NK-92 treated with Interleukin-12 subunit alpha and Interleukin-12 subunit beta, amount 100 ng/mL, for 24 hours (cell line): Measurements from ENCODE around the gene ZCRB1.

Experiments used
- DNase-seq: peaks from one replicate; lab custom pipeline; 2025; lab: John Stamatoyannopoulos, UW

The ZCRB1 gene

DNA sequence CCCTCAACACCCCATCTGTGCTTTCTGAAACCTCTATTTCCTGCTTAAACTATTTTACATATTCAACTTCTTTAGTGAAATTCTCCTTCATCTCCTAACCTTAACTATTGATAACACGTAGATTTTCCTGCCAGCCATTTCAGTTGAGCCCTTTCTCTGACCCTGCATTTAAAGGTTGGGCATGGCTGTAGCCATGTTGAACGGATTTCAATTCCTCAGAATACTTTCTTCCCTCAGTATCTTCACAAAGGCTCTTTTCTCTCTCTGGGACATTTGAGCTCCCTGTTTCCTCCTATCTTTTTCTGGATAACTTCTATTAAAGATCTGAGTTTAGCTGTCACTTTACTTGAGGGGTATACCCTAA lies 1.3 kb upstream of the ZCRB1 start:
- no peak for DNase-seq

DNA sequence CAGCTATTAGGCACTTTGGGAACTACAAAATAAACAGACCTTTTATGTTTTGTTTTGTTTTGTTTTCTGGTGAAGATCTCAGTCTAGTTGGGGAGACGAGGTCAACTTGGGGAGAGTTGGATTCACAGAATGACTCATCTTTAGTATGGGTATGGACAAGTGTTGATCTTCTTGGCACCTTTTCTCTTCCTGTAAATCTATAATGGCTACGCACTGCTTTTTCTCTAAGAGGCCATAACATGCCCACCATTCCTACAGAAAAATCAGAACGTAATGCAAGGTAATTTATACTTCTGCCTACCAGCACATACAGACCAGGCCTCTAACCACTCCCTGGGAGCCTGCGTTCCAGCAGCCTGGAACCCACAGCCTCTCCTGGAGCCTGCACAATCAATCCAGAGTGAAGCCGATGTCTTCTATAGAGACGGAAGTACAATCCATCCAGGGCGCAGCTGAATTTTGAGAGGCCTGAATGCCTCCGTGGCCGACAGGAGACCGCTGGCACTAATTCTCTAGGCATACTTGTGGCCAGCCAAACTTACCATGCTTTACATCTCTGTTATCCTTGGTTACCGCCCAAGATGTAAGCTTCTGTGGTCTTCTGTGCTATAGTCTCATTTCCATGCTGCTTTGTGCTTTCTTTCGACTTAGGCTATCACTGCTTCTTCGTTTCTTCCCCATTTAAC lies 790 bp upstream of the ZCRB1 start:
- DNase-seq = no peak

DNA sequence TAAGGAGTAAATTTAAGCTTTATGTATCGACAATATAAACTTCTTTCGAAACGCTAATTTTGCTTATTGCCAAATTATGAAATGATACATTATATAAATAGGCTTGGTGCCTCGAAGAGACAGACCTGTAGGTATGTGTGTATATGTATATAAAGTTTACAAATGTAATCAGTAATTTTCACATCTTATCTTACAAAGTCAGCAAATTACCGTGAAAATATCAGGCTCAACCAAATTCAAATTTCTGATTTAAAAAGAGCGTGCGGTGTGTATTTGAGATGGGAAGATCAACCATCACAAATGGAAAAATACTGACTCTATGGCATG lies 605 bp downstream of the ZCRB1 start:
- DNase-seq = no peak

DNA sequence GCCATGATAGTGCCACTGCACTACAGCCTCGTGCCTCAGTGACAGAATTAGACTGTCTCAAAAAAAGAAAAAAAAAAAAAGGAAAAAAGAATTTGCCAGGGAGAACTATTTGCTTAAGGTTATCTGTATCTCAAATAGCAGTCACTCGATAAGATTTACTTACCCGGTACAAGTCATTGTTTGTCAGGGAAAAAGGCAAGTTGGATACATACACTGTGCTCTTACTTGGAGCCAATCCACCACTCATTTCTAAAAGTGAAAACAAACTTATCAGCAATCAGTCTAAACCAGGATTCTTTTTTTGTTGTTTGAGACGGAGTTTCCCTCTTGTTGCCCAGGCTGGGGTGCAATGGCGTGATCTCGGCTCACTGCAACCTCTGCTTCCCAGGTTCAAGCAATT lies 2.0 kb downstream of the ZCRB1 start:
- no peak for DNase-seq

DNA sequence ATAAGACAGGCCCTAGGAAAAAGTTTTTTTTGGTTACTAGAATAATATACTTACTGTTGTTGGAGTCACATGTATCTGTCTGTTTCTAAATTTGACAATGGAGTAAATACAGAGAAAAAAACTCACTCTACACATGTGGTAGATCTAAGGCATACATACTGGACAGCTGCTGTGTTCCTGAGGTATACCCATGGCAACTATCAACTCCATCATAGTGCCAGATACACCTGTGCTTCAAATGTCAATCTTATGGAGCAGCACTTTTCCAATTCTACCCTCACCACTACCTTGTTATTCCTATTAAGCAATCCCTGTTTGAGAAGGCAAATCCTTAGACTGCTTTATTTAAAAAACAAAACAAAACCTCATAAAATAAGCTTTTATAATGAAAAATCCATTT lies 3.3 kb downstream of the ZCRB1 start:
- no peak for DNase-seq

DNA sequence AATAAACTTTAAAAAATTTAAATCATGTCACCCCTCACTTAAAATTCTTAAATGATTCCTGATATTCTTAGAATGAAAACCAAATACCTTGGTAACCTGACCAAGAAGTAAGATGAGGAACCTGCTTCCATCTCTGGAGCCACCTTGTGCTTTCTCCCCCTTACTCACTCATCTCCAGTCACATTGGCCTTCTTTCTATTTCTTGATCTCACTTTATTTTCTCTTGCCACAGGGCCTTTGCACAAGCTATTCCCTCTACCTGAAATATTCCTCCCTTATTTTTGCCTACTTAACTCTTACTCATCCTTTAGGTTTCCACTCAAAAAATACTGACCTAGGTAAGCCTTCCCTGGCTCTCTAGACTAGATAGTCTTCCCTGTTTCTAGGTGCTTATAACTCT lies 5.1 kb downstream of the ZCRB1 start:
- no peak for DNase-seq

DNA sequence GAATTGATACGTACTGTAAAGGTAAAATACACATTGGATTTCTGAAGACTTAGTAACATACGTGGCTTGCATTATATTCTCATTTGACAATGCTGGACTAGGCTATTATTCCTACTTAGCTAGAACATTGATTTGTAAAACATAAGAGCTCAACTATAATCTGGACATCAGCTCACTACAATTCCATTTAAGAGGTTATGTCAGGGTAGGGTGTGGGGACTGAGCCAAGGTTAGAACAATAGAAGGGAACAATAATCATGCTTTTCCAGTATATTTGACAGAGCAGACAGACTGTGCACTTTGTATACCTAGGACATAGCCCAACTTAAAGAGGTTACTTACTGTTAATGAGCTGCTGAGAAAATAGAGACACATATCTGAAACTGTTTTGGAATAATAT lies 10.8 kb downstream of the ZCRB1 start:
- no peak for DNase-seq

DNA sequence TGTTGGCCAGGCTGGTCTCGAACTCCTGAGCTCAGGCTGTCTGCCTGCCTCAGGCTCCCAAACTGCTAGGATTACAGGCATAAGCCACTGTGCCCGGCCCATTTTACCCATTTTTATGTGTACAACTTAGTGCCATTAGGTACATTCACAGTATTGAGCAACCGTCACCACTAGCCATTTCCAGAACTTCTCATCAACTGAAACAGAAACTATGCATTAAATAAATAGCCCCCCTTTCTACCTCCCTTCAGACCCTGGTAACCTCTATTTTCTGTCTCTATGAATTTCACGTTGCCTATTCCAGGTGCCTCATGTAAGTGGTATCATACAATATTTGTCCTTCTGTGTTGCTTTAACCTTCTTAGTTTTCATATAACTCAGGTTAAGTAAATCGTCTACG lies 15.9 kb downstream of the ZCRB1 start:
- DNase-seq = no peak

DNA sequence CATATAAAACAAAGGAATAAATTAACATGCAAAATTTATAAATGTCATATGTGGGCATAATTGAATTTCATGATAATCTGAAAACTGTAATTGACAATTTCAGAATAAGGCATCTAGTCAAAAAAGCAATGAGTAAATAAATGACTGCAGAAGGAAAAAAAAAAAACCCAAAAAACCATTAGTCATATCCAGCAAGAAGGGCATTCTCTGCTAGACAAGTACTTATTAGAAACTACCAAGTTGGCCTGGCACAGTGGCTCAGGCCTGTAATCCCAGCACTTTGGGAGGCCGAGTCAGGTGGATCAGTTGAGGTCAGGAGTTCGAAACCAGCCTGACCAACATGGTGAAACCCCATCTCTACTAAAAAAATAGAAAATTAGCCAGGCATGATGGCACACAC lies 17.5 kb downstream of the ZCRB1 start:
- no peak for DNase-seq

DNA sequence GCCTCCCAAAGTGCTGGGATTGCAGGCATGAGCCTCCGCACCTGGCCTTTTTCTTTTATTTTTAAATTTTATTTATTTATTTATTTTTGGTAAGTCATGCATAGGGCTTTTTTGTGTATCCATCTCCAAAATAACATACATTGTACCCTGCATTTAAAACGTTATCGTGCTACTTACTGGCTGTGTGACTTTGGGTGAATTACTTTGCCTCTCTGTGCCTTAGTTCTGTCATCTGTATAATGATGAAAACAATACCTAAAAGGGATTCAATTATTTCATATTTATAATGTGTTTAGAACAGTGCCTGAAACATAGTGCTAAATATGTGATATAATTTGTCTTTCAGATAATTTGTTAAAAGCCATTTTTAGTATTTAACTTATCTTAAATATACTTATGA lies 19.6 kb downstream of the ZCRB1 start:
- no peak for DNase-seq

DNA sequence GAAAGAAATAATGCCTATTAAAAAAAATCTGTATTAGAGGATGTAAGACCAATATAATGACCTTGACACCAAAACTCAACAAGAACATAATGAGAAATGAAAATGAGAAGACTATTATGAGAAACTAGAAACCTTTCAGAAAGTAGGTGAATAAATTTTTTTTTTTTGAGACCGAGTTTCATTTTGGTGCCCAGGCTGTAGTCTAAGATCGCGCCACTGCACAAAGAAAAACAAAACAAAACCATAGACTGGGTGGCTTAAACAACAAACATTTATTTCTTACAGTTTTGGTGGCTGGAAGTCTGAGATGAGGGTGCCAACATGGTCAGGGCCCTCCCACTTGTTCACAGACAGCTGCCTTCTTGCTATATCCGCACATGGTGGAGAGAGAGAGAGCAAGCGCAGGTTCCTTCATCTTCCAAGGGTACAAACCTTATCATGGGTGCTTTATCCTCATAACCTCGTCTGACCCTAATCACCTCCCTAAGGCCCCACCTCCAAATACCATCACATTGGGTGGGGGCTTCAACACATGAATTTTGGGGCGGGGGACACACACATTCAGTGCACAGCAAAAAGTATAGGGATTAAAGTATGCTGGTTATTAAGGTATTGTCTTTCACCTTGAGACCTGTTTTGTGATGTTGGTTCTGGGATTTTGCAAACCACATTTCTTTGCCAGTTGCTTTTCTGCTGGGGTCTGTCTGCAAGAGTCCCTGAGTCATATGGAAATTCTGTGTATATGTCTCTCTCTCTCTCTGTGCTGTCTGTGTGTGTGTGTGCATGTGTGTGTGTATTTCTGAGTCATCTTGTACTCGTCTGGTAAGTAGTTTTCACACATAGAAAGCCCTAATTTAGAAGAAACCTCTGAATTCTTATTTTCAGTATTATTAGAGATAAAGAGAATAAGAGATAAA lies 26.2 kb downstream of the ZCRB1 start:
- DNase-seq = peak; percentile 12

DNA sequence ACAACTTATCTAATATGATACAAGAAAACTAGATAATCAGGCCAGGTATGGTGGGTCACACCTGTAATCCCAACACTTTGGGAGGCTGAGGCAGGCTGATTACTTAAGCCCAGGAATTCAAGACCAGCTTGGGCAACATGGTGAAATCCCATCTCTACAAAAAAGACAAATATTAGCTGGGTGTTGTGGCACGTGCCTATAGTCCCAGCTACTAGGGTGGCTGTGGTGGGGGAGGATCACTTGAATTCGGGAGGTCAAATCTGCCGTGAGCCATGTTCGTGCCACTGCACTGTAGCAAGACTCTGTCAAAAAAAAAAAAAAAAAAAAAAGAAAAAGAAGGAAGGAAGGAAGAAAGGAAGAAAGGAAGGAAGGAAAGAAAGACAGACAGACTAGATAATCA lies 27.0 kb downstream of the ZCRB1 start:
- DNase-seq = no peak

DNA sequence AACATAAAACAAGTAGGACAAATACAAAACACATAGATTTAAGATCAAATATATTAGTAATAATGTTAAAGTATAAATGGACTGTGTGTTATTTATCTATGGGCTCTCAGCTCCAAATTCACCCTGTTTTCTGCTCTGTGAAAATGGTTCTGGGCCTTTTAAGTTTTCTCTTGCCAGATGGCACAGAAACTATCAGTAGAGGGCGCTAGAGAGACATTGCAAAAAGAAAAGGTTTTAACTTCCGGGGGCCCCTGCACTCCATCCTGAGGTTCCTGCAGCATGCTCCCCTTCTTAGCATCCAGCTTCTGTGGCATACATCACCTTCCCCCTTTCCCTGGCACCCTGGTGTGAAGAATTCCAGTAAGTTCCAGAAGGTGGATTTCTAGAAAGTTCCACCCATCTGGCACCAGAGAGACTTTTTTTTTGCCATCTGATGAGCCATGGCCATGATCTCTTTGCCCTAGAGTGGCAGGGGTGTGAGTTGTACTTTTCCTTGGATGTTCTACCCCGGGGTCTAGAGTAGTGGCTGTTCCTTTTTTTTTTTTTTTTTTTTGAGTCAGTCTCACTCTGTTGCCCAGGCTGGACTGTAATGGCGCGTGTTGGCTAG lies 29.3 kb downstream of the ZCRB1 start:
- DNase-seq = no peak

DNA sequence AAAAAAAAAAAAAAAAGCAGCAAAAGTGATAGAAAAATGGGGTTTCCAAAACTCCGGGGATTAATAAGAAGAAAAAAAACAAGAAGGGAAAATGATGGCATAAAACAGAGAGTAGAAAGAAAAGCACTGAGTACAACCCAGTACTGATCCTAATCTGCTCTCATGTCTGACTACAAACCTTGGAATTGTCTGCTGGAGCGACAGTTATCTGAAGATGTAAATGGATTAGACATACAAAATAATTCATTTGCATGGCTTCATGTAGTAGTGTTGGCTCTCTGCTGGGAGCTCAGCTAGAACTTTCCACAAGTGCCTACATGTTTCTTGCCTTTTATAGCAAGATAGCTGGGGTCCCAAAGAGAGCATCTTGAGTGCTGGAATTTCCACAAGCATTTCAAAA lies 34.2 kb downstream of the ZCRB1 start:
- no peak for DNase-seq

DNA sequence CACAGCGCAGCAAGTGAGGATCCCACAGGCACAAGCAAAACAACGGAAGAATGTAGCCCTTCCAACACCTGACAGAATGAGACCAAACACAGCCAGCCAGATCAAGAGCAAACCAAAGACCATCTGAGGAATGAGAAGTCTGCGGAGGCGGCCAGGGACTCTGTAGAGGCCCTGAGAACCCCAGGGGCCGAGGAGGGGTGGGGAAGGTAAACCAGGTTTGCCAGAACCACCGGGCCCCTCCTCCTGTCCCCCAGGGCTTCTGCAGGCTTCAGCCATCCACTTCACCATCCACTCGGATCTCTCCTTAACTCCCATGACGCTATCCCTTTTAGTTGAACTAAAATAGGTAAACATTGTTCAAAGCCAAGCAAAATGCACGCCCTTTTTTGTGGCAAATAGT lies 37.4 kb downstream of the ZCRB1 start:
- no peak for DNase-seq

DNA sequence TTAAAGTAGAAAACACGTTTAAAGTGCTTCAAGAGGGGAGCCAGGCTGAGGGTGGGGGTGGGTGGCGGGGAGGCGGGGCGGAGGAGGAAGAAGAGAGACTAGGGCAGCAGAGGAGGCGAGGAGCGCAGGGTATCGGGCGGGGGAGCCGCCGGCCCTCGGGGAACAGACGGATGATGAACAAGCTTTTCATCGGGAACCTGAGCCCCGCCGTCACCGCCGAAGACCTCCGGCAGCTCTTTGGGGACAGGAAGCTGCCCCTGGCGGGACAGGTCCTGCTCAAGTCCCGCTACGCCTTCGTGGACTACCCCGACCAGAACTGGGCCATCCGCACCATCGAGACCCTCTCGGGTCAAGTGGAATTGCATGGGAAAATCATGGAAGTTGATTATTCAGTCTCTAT lies 39.2 kb downstream of the ZCRB1 start:
- DNase-seq = no peak

DNA sequence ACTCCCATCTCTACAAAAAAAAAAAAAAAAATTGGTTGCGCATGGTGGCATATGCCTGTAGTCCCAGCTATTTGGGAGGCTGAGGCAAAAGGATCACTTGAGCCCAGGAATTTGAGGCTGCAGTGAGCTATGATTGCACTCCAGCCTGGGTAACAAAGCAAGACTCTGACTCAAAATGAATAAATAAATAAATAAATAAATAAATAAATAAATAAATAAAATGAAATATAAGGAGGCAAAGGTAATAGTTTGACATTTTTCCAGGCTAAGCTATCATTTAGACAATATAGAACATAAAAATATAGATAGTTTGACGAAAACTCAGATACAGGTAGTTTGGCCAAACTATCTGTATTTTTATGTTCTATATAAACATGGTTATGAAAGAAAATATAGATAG lies 40.5 kb downstream of the ZCRB1 start:
- DNase-seq = no peak

DNA sequence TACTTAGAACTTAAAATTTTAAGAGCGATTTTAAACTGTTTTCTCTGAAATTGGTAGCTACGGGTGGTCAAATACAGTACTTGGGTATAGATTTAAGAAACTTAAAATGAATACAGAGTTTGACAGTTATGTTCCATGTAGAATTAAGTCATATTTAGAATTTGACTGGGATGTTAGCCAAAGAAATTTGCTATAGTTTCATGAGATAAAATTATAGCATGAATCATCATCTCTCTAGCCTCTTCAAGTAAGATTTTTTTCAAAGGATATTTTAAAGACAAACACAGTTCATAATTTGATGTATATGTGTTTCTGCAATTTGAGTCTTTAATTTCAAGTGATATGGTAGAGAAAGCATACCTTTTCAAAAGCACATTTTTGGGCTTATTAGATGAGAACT lies 41.0 kb downstream of the ZCRB1 start:
- DNase-seq = no peak

DNA sequence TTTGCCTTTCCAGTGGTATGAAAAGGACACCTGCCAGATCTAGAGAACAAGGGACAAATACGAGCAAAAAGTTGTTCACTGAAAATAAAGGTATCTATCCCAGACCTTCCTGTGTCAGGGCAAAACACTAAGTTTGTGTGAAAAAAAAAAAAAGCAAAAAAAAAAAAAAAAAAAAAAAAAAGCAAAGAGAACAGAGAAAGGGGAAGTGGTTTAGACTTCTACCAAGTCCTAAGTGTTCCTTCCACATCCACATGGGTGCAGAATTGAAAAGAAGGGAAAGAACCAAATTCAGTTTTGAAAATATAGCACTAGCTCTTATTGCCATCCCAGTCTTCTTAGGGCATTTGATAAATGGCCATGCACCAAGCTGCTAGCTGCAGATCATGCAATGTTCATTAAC lies 41.7 kb downstream of the ZCRB1 start:
- DNase-seq = no peak

DNA sequence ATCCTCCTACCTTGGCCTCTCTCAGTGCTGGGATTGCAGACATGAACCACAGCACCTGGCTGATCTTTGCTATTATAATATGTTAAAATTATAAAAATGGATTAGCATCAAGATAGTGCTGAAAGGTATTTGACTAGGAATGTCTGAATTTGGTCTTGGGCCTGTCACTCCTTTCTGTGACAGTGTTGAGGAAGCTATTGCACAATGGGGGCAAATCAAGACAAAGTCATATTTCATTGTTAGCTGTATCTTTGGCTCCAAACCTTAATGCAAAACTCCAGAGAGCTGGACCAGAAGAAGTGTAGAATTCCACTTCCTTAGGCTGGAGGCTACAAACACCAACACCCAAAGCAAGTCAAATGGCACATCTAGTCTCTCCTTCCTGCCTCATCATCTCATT lies 42.2 kb downstream of the ZCRB1 start:
- no peak for DNase-seq

DNA sequence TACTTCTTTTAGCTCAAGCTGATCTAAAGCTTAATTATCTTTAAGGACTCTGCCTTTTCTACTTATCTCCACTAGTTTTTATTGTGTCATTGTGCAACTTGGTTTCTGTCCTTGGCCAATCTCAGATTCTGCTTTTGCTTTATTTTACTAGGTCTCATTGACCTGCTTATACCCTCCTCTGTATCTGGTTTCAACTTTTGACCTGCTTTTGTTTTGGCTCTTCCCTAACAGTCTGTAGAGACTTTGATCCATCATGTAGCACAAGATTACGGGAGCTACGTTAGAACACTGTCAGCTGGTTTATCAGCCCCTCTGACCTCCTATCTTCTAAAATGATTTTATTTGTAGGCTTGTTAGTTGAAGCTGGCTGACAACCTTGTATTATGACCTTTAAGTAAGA lies 43.6 kb downstream of the ZCRB1 start:
- DNase-seq = no peak

DNA sequence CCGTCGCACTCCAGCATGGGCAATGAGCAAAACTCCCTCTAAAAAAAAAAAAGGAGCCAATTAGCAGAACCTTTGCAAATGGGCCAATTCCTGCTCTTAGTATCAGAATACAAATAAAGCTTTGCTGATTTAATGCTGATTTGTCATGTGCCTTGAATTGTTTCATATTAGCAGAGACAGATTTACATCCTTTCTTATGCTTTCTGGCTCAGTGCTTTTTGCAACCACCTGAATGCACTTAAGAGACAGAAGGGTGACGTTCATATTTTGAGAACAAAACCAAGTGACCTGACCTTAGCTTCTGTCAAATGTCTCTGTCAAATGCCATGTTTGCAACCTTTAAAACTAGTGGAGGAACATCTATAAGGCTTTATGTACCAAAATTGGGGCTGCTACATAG lies 44.0 kb downstream of the ZCRB1 start:
- no peak for DNase-seq

DNA sequence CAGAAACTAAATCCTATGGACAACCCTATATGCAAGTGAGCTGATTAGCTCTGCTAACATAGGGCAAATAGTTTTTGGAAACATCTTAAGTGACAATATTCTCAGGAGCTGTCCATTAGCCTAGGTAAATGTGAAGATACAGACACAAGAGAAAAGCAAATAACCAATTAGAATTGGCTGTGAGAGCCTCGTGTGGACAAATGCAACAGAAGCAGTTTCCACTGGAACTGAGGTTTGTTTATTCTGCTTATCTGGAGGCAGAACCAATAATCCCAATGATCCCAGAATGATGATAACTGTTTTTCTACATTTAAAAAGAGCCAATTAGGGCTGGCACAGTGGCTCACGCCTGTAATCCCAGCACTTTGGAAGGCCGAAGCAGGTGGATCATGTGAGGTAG lies 44.6 kb downstream of the ZCRB1 start:
- DNase-seq = no peak

DNA sequence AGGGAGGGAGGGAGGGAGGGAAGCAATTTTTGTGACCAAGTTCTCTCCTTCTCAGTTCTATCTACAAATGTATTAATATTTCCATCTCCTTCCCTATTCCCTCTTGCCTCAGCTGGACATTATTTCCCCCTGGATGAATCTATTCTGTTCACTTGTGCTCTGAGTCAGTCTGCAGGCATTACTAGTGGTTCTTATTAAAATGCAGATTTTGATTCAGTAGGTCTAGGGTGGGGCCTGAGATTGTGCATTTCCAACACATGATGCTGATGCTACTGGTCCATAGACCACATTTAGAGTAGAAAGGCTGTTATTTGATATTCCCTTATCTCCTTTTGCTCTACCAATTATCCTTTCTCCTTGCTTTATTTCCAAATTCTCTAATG lies 47.8 kb downstream of the ZCRB1 start:
- DNase-seq = no peak
